Ishikawa (cell line): Measurements from ENCODE around the gene WDR1.

Experiments
- CEBPB ChIP-seq: IDR thresholded peaks from 2 replicates; pipeline ENCODE4 v1.6.1; 2012
- CREB1 ChIP-seq: IDR thresholded peaks from 2 replicates; pipeline ENCODE4 v1.6.1; 2012; ENCODE audit warnings: low read depth
- EGR1 ChIP-seq: IDR thresholded peaks from 2 replicates; pipeline ENCODE4 v1.6.1; 2012
- EP300 ChIP-seq: IDR thresholded peaks from 2 replicates; pipeline ENCODE4 v1.6.1; 2012; ENCODE audit warnings: borderline replicate concordance
- FOXM1 ChIP-seq: IDR thresholded peaks from 2 replicates; pipeline ENCODE4 v1.6.1; 2012; ENCODE audit warnings: low read depth, borderline replicate concordance
- NFIC ChIP-seq: IDR thresholded peaks from 2 replicates; pipeline ENCODE4 v1.6.1; 2012
- RAD21 ChIP-seq: IDR thresholded peaks from 2 replicates; pipeline ENCODE4 v1.6.1; 2012; ENCODE audit warnings: low read depth
- REST ChIP-seq: IDR thresholded peaks from 2 replicates; pipeline ENCODE4 v1.6.1; 2012; ENCODE audit warnings: low read depth, mild to moderate bottlenecking
- TAF1 ChIP-seq: IDR thresholded peaks from 2 replicates; pipeline ENCODE4 v1.6.1; 2012; ENCODE audit warnings: low read depth, mild to moderate bottlenecking
- TCF12 ChIP-seq: IDR thresholded peaks from 2 replicates; pipeline ENCODE4 v1.6.1; 2012; ENCODE audit warnings: low read depth
- TEAD4 ChIP-seq: IDR thresholded peaks from 2 replicates; pipeline ENCODE4 v1.6.1; 2012
- YY1 ChIP-seq: IDR thresholded peaks from 2 replicates; pipeline ENCODE4 v1.6.1; 2012; ENCODE audit warnings: low read depth
- ZBTB7A ChIP-seq: IDR thresholded peaks from 2 replicates; pipeline ENCODE4 v1.6.1; 2012; ENCODE audit warnings: low read depth
- TF ChIP-seq, protein P1 (sequence below): IDR thresholded peaks from 2 replicates; pipeline ENCODE4 v1.6.1; 2012
- TF ChIP-seq, protein P2 (sequence below): IDR thresholded peaks from 2 replicates; pipeline ENCODE4 v1.6.1; 2012

The WDR1 gene

GRCh38 chr4:10058371-10058770 lies 58.2 kb downstream of the WDR1 start:
- TF ChIP-seq CREB1 (no peak), TCF12 (no peak), ZBTB7A (no peak), YY1 (no peak), EGR1 (no peak)

GRCh38 chr4:10057023-10057395 lies 59.6 kb downstream of the WDR1 start:
- TF ChIP-seq REST (no peak), YY1 (no peak), CREB1 (no peak), TAF1 (no peak), ZBTB7A (no peak), CEBPB (no peak), TCF12 (no peak), EGR1 (no peak), TEAD4 (no peak), RAD21 (no peak), NFIC (no peak), EP300 (no peak), FOXM1 (no peak)
- TF ChIP-seq, protein P1, sequence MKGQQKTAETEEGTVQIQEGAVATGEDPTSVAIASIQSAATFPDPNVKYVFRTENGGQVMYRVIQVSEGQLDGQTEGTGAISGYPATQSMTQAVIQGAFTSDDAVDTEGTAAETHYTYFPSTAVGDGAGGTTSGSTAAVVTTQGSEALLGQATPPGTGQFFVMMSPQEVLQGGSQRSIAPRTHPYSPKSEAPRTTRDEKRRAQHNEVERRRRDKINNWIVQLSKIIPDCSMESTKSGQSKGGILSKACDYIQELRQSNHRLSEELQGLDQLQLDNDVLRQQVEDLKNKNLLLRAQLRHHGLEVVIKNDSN: no peak
- TF ChIP-seq, protein P2, sequence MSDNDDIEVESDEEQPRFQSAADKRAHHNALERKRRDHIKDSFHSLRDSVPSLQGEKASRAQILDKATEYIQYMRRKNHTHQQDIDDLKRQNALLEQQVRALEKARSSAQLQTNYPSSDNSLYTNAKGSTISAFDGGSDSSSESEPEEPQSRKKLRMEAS: no peak

- TF ChIP-seq EGR1 (no peak), TEAD4 (no peak), FOXM1 (no peak), NFIC (no peak), TAF1 (no peak), YY1 (no peak), RAD21 (no peak), CEBPB (no peak), REST (no peak), CREB1 (no peak), TCF12 (no peak), ZBTB7A (no peak), EP300 (no peak)
- TF ChIP-seq, protein P2: no peak
- TF ChIP-seq, protein P1: no peak
These were observed 60.1 kb downstream of the WDR1 start for GRCh38 chr4:10056334-10057022.

DNA sequence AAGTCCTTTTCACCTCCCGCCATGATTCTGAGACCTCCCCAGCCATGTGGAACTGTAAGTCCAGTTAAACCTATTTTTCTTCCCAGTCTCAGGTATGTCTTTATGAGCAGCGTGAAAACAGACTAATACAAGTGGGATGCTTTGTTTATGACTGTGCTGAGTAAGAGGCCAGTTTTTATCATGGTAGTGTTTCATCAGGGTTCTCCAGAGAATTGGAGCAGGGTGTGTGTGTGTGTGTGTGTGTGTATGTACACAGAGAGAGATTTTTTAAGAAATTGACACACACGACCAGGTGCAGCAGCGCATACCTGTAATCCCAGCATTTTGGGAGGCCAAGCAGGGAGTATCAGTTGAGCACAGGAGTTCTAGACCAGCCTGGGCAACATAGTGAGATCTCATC lies 60.7 kb downstream of the WDR1 start:
- no peak for TF ChIP-seq ZBTB7A
- TF ChIP-seq TCF12: no peak
- TF ChIP-seq CREB1: no peak
- no peak for TF ChIP-seq EGR1
- no peak for TF ChIP-seq YY1
- no peak for TF ChIP-seq FOXM1
- TF ChIP-seq TAF1: no peak
- TF ChIP-seq, protein P1: no peak
- no peak for TF ChIP-seq TEAD4
- no peak for TF ChIP-seq RAD21

DNA sequence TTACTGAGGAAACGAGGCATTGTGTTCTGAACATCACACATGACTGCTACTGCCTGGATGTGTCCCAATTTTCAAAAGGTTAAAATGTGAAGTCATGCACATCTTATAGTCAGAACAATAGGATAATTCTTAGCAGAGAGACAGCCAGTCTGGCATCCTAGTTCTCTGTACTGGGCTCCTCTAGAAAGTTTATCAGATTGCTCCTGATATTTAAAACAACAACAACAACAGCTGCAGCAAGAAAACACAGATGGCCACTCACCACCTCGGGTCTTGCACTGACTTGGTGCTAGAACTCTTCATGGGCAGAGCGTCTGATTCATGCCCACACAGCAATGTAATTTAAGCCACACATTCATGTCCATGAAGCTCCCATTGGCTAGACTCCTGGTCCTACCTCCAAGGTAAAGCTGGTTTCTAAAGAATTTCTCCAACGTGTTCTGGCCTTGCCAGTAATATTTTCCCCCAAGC lies 62.0 kb downstream of the WDR1 start:
- TF ChIP-seq EP300 (no peak), ZBTB7A (no peak)
- TF ChIP-seq, protein P2: peak; percentile 26; the same call in 1 of the 2 replicates
